GM12865 (cell line): ENCODE measurements around the gene KRR1.

ENCODE experiments used
- DNase-seq: peaks from one replicate; pipeline ENCODE4 v3.0.0; 2010; ENCODE audit warnings: low read depth
- H3K4me3 ChIP-seq: 2 replicates; pipeline ENCODE4 v1.5.1; 2011; ENCODE audit warnings: mild to moderate bottlenecking, low read depth, low read length, control low read depth
- TF ChIP-seq, protein P1 (sequence below): IDR thresholded peaks from 2 replicates; pipeline ENCODE4 v1.5.1; 2011; ENCODE audit warnings: low read length, control low read depth, low read depth, inconsistent platforms; ENCODE audit not compliant: insufficient read depth; ENCODE audit errors: missing control alignments

The KRR1 gene

DNA sequence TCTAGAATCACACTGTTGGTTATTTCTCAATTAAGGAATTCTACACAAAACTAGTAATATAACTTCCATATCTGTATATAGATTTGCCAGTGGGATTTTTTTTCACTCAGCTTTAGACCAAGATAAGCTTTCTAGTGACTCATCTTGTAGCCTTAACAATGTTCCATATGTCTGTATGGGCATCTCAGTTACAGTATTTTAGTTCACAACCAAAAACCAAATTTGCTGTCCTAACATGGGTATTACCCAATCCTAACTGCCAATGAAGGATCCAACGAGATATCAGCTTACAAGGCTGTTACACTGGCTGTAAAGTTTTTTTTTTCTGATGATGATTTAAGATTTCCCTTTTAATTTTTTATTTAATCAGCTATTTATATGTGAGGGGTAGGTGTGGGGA, 31.5 kb upstream of the KRR1 start:
- TF ChIP-seq, protein P1, sequence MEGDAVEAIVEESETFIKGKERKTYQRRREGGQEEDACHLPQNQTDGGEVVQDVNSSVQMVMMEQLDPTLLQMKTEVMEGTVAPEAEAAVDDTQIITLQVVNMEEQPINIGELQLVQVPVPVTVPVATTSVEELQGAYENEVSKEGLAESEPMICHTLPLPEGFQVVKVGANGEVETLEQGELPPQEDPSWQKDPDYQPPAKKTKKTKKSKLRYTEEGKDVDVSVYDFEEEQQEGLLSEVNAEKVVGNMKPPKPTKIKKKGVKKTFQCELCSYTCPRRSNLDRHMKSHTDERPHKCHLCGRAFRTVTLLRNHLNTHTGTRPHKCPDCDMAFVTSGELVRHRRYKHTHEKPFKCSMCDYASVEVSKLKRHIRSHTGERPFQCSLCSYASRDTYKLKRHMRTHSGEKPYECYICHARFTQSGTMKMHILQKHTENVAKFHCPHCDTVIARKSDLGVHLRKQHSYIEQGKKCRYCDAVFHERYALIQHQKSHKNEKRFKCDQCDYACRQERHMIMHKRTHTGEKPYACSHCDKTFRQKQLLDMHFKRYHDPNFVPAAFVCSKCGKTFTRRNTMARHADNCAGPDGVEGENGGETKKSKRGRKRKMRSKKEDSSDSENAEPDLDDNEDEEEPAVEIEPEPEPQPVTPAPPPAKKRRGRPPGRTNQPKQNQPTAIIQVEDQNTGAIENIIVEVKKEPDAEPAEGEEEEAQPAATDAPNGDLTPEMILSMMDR, result no peak
- H3K4me3 ChIP-seq, result no peak overlapping the region
- DNase-seq, result no peak

DNA sequence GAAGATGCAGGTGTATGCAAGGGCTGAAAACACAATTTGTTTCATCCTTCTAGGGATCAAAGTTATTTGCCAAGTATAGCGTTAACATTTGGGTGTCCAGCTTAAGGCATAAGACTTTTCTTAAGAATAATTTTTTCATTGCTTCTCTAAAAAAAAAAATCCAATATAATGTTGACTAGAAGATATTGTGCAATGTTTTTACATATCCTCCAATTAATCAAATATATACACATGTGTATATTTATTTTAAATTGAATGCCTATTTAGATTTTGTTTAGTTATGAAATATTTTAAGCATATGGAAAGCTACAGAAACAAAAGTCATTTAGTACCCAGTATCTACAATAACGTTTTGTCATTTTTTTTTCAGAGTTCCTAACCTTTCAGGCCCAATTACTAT, 28.5 kb upstream of the KRR1 start:
- H3K4me3 ChIP-seq, result no peak overlapping the region
- TF ChIP-seq, protein P1, result no peak
- DNase-seq, result no peak

DNA sequence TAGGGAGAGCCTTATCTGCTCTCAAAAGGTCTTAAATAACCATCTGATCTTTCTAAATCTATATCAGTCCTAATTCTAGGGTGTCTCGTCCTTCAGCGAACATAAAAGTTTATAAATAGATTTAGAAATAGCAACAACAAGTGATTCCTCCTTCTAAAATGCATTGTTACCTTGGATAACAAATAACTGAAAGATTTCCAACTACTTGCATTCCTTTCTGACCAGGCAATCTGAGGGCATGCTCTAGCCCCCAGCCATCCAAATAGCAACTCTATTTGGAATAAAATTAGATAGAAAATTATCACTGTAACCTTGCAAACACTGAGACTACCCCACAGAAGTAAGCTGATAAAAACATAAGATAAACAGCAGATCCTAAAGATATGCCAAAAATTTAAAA, 21.8 kb upstream of the KRR1 start:
- TF ChIP-seq, protein P1, result no peak
- no peak overlapping the region for H3K4me3 ChIP-seq
- no peak for DNase-seq

DNA sequence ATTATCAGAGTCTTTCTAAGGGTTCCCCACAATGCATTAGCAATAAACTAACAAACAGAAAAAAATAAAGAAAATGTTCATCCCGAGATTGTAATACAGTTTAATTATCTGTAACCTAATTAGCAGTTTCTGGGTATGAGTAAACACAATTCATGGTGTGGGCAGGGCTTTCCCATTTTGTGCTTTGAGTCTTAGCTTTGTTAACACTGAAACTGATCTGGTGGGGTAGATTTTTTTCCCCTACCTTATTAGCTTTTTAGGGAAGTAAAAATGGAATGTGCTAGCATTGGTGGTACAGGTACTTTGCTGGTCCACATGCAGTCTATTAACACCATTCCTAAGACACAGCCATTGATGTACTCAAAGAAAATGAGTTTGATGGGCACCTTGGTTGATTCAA, 18.4 kb upstream of the KRR1 start:
- TF ChIP-seq, protein P1, result no peak
- H3K4me3 ChIP-seq, result no peak overlapping the region
- no peak for DNase-seq

DNA sequence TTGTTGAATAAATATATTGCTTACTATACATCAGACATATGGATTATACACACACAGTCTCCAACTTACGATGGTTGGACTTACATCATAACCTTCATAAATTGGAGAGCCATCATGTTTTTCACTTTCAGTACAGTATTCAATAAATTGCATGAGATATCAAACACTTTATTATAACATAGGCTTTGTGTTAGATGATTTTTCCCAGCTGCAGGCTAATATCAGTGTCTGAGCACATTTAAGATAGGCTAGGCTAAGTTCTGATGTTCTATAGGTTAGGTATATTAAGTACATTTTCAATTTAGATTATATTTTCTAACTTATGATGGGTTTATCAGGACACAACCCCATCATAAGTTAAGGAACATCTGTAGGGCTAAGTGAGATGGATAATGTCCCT, 17.9 kb upstream of the KRR1 start:
- no peak for DNase-seq
- H3K4me3 ChIP-seq, result no peak overlapping the region
- TF ChIP-seq, protein P1, result no peak

DNA sequence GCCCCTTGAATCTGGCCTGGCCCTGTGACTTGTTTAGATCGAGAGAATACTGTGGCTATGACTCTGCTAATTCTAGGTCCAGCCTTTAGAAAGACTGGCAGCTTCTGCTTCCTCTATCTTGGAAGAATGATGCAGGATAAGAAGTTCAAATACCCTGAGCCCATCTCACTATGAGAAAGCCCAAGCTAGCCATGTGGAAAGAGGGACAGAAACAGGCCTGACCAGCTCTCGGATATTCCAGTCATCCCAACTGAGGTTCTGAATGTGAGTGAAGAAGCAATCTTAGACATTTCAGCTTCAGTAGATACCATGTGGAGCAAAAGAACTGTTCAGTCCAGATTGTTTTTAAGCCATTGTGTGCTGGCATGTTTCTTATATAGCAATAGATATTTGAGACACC, 17.3 kb upstream of the KRR1 start:
- no peak overlapping the region for H3K4me3 ChIP-seq
- DNase-seq, result no peak
- TF ChIP-seq, protein P1, result no peak

DNA sequence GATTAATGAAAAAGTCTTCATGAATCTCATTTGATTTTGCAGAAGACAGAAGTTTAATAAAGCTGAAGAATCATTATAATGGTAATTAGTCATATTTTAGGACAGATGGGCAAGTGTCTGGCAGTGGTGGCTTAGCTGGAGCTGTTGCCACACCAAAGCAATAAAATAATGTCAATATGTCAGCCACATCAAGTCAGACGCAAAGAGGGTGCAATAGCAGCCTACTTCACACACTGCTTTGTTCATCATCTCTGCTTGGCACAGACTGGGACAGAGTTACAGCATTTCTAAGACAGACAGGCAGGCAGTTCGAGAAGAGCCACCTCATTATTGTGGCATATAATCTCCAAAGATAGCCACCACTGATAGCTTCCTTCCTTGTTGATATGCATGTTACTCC, 16.9 kb upstream of the KRR1 start:
- DNase-seq, result no peak
- TF ChIP-seq, protein P1, result no peak

More for the DNA sequence above, 16.9 kb upstream of the KRR1 start:
- no peak overlapping the region for H3K4me3 ChIP-seq
